Measurements from ENCODE around the gene CEP170. TPM values are rescaled to one million over a fixed set of nuclear protein-coding genes. Genes with fewer than 3 reads are reported as not detected.
A peak's percentile ranks its signal among the peaks of the same experiment; 100 is the strongest.
"Not testable (repeated sequence)": the region's sequence is repeated elsewhere in the genome, so short reads cannot be mapped to it uniquely, and the experiment has no call there.

CEP170 gene
- polyA plus RNA-seq, 6 donors from 2014 or later = 16.6 to 36.0 (median 23.2) TPM

- H3K27ac Mint-ChIP-seq = peak overlapping the region in 3 of 6 donors; percentile 65 to 69 (median 65)
- peak overlapping the region in 4 of 8 donors; percentile 5 to 56 (median 32) for H3K4me3 Mint-ChIP-seq
- H3K36me3 Mint-ChIP-seq = peaks cover 0 to 1% of the 10 kb centered on the region in 2 donors
- H3K4me1 Mint-ChIP-seq = peaks cover 36 to 74% (median 59%) of the 10 kb centered on the region in 3 donors
- no peaks in the 10 kb centered on the region for H3K27me3 Mint-ChIP-seq
- DNase-seq (peak; percentile 50), ATAC-seq (ENCODE audit: low read depth in 2 of 2) (peak; percentile 93 to 97)
- no peaks in the 10 kb centered on the region for H3K9me3 Mint-ChIP-seq
These were observed 8.2 kb downstream of the CEP170 start for GRCh38 chr1:243246916-243247315.

- DNase-seq = no peak
- Mint-ChIP-seq H3K27me3 (no peaks in the 10 kb centered on the region), H3K9me3 (no peaks in the 10 kb centered on the region), H3K4me1 (peaks cover 36 to 61% (median 53%) of the 10 kb centered on the region in 3 donors), H3K4me3 (peak overlapping the region in 3 of 8 donors; percentile 10 to 51 (median 21)), H3K27ac (peak overlapping the region in 5 of 6 donors; percentile 15 to 92 (median 76)), H3K36me3 (peaks cover 0 to 7% of the 10 kb centered on the region in 2 donors)
- ATAC-seq (ENCODE audit: low read depth in 2 of 2) = no peak
These were observed 10.6 kb downstream of the CEP170 start for GRCh38 chr1:243244432-243244841.

GRCh38 chr1:243236604-243237252, 18.4 kb downstream of the CEP170 start:
- Mint-ChIP-seq H3K4me1 (peaks cover 28 to 40% (median 29%) of the 10 kb centered on the region in 3 donors), H3K9me3 (peaks cover 0 to 20% (median 12%) of the 10 kb centered on the region in 7 donors), H3K4me3 (peak overlapping the region in 3 of 8 donors; percentile 0 to 47 (median 32)), H3K27me3 (no peaks in the 10 kb centered on the region), H3K27ac (peak overlapping the region in 5 of 6 donors; percentile 28 to 77 (median 52)), H3K36me3 (peaks cover 20 to 24% of the 10 kb centered on the region in 2 donors)
- no peak for ATAC-seq (ENCODE audit: low read depth in 2 of 2)
- DNase-seq = no peak

GRCh38 chr1:243234978-243235647, 20.0 kb downstream of the CEP170 start:
- Mint-ChIP-seq H3K9me3 (peaks cover 8 to 34% (median 27%) of the 10 kb centered on the region in 7 donors), H3K36me3 (peaks cover 30 to 36% of the 10 kb centered on the region in 2 donors)

GRCh38 chr1:243233908-243234307, 21.2 kb downstream of the CEP170 start:
- no peak for DNase-seq
- peak overlapping the region in 1 of 6 donors; percentile 57 for H3K27ac Mint-ChIP-seq
- H3K36me3 Mint-ChIP-seq = peaks cover 38 to 41% of the 10 kb centered on the region in 2 donors
- no peak overlapping the region for H3K4me3 Mint-ChIP-seq
- peaks cover 8 to 45% (median 37%) of the 10 kb centered on the region in 7 donors for H3K9me3 Mint-ChIP-seq
- ATAC-seq (ENCODE audit: low read depth in 2 of 2) = no peak
- no peaks in the 10 kb centered on the region for H3K27me3 Mint-ChIP-seq
- peaks cover 17 to 29% (median 21%) of the 10 kb centered on the region in 3 donors for H3K4me1 Mint-ChIP-seq

More at GRCh38 chr1:243234978-243235647, 20.0 kb downstream of the CEP170 start:
- no peak overlapping the region for H3K4me3 Mint-ChIP-seq
- ATAC-seq (ENCODE audit: low read depth in 2 of 2) (no peak), DNase-seq (no peak)
- no peaks in the 10 kb centered on the region for H3K27me3 Mint-ChIP-seq
- H3K27ac Mint-ChIP-seq = peak overlapping the region in 4 of 6 donors; percentile 0 to 89 (median 14)
- peaks cover 26 to 36% (median 28%) of the 10 kb centered on the region in 3 donors for H3K4me1 Mint-ChIP-seq

GRCh38 chr1:243230914-243231313, 24.2 kb downstream of the CEP170 start:
- DNase-seq = peak; percentile 17

GRCh38 chr1:243229526-243229925, 25.6 kb downstream of the CEP170 start:
- Mint-ChIP-seq H3K4me3 (peak overlapping the region in 3 of 8 donors; percentile 25 to 33 (median 29)), H3K27ac (peak overlapping the region in 1 of 6 donors; percentile 55), H3K9me3 (peaks cover 8 to 46% (median 39%) of the 10 kb centered on the region in 7 donors), H3K4me1 (peaks cover 4 to 23% (median 12%) of the 10 kb centered on the region in 3 donors), H3K27me3 (no peaks in the 10 kb centered on the region), H3K36me3 (peaks cover 39 to 40% of the 10 kb centered on the region in 2 donors)
- DNase-seq = no peak
- ATAC-seq (ENCODE audit: low read depth in 2 of 2) = no peak

More at GRCh38 chr1:243230914-243231313, 24.2 kb downstream of the CEP170 start:
- H3K4me3 Mint-ChIP-seq = peak overlapping the region in 1 of 8 donors; percentile 17
- ATAC-seq (ENCODE audit: low read depth in 2 of 2) = no peak
- peak overlapping the region in 2 of 6 donors; percentile 10 to 48 for H3K27ac Mint-ChIP-seq
- peaks cover 39 to 46% of the 10 kb centered on the region in 2 donors for H3K36me3 Mint-ChIP-seq
- H3K9me3 Mint-ChIP-seq = peaks cover 8 to 46% (median 39%) of the 10 kb centered on the region in 7 donors
- no peaks in the 10 kb centered on the region for H3K27me3 Mint-ChIP-seq
- H3K4me1 Mint-ChIP-seq = peaks cover 11 to 23% (median 18%) of the 10 kb centered on the region in 3 donors

GRCh38 chr1:243227622-243228021, 27.5 kb downstream of the CEP170 start:
- Mint-ChIP-seq H3K36me3 (peaks cover 46 to 48% of the 10 kb centered on the region in 2 donors), H3K27me3 (no peaks in the 10 kb centered on the region), H3K27ac (peak overlapping the region in 1 of 6 donors; percentile 28), H3K9me3 (peaks cover 8 to 36% (median 35%) of the 10 kb centered on the region in 7 donors), H3K4me1 (peaks cover 8 to 23% (median 12%) of the 10 kb centered on the region in 3 donors), H3K4me3 (no peak overlapping the region)
- ATAC-seq (ENCODE audit: low read depth in 2 of 2) = no peak
- DNase-seq = no peak

GRCh38 chr1:243218059-243218458, 37.0 kb downstream of the CEP170 start:
- Mint-ChIP-seq H3K27ac (peak overlapping the region in 4 of 6 donors; percentile 13 to 75 (median 22)), H3K9me3 (no peaks in the 10 kb centered on the region), H3K4me1 (peaks cover 10 to 16% (median 14%) of the 10 kb centered on the region in 3 donors), H3K27me3 (no peaks in the 10 kb centered on the region), H3K4me3 (no peak overlapping the region), H3K36me3 (peaks cover 42 to 44% of the 10 kb centered on the region in 2 donors)
- DNase-seq (no peak), ATAC-seq (ENCODE audit: low read depth in 2 of 2) (no peak)

GRCh38 chr1:243217349-243217748, 37.7 kb downstream of the CEP170 start:
- Mint-ChIP-seq H3K36me3 (peaks cover 37% of the 10 kb centered on the region in 2 donors), H3K4me3 (no peak overlapping the region), H3K9me3 (no peaks in the 10 kb centered on the region), H3K4me1 (peaks cover 7 to 20% (median 14%) of the 10 kb centered on the region in 3 donors), H3K27ac (no peak overlapping the region), H3K27me3 (no peaks in the 10 kb centered on the region)
- no peak for ATAC-seq (ENCODE audit: low read depth in 2 of 2)
- DNase-seq = no peak

- peaks cover 7 to 20% (median 14%) of the 10 kb centered on the region in 3 donors for H3K4me1 Mint-ChIP-seq
- no peak overlapping the region for H3K27ac Mint-ChIP-seq
- H3K4me3 Mint-ChIP-seq = no peak overlapping the region
- no peaks in the 10 kb centered on the region for H3K27me3 Mint-ChIP-seq
- no peak for DNase-seq
- no peaks in the 10 kb centered on the region for H3K9me3 Mint-ChIP-seq
- peaks cover 34 to 35% of the 10 kb centered on the region in 2 donors for H3K36me3 Mint-ChIP-seq
- ATAC-seq (ENCODE audit: low read depth in 2 of 2) = no peak
These were observed 38.3 kb downstream of the CEP170 start for GRCh38 chr1:243216741-243217140.

GRCh38 chr1:243215276-243215875, 39.7 kb downstream of the CEP170 start:
- H3K27me3 Mint-ChIP-seq; ATAC-seq (ENCODE audit: low read depth in 2 of 2); H3K4me3 Mint-ChIP-seq; H3K27ac Mint-ChIP-seq; DNase-seq; H3K9me3 Mint-ChIP-seq: not testable (repeated sequence)
- Mint-ChIP-seq H3K36me3 (peaks cover 24% of the 10 kb centered on the region in 2 donors), H3K4me1 (peaks cover 7 to 20% (median 14%) of the 10 kb centered on the region in 3 donors)
